Fibroblast of mammary gland (primary cell): ENCODE measurements around the gene RNF19B.

ENCODE experiments used
- DNase-seq: peaks from one replicate; pipeline ENCODE4 v3.0.0-alpha.2; 2010; ENCODE audit warnings: low read depth
- H3K4me3 ChIP-seq: 2 replicates; pipeline ENCODE4 v1.5.1; 2011; ENCODE audit warnings: low read depth, mild to moderate bottlenecking, low read length, moderate library complexity; ENCODE audit not compliant: control insufficient read depth
- TF ChIP-seq, protein P1 (sequence below): conservative IDR thresholded peaks from 2 replicates; pipeline ENCODE4 v1.5.1; 2011; ENCODE audit warnings: low read depth, low read length, inconsistent platforms; ENCODE audit not compliant: control insufficient read depth, insufficient read depth

RNF19B gene

DNA sequence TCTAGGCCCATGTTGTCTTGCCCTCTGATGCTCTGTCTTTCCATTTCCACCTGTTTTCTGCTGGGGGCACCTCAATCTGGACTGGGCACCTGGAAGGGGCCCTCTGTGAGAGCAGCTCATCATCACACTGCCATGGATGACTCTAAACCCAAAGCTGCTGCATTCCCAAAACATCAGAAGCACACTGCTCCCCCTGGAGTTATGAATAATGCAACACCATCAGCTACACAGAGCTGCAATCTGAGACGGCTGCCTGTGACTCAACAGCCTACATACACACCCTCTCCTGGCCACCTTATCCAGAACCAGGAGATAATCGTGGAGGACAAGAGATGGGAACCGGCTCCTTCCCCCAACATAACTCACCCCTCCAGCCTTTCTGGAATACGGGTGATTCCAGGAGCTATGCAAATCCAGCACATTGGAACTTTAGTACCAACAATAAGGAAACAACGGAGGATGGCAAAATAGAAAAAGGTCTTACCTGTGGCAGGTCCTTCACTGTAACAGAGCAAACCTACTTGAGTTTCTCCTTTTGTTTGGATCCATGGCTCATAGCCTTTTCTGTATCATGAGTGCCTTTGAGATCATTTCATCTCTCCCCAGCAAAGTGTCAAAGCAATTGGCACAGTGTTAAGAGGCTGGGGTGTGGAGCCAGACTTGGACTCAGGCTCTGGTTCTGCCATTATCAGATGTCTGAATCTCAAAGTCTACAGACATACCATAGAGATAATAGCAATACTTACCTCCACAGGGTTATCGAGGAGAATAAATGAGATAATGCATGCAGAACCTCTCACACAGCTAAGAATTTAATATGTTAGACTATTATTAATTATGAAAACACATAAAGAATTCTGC, 42.8 kb upstream of the RNF19B start:
- TF ChIP-seq, protein P1, sequence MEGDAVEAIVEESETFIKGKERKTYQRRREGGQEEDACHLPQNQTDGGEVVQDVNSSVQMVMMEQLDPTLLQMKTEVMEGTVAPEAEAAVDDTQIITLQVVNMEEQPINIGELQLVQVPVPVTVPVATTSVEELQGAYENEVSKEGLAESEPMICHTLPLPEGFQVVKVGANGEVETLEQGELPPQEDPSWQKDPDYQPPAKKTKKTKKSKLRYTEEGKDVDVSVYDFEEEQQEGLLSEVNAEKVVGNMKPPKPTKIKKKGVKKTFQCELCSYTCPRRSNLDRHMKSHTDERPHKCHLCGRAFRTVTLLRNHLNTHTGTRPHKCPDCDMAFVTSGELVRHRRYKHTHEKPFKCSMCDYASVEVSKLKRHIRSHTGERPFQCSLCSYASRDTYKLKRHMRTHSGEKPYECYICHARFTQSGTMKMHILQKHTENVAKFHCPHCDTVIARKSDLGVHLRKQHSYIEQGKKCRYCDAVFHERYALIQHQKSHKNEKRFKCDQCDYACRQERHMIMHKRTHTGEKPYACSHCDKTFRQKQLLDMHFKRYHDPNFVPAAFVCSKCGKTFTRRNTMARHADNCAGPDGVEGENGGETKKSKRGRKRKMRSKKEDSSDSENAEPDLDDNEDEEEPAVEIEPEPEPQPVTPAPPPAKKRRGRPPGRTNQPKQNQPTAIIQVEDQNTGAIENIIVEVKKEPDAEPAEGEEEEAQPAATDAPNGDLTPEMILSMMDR: peak; percentile 78
- peak; percentile 95 for DNase-seq
- no peak overlapping the region for H3K4me3 ChIP-seq

GRCh38 chr1:33005838-33006421, 41.3 kb upstream of the RNF19B start:
- no peak overlapping the region for H3K4me3 ChIP-seq
- DNase-seq: no peak
- TF ChIP-seq, protein P1: no peak

GRCh38 chr1:33005117-33005837, 40.7 kb upstream of the RNF19B start:
- no peak for DNase-seq
- TF ChIP-seq, protein P1: no peak

GRCh38 chr1:33004613-33005012, 40.0 kb upstream of the RNF19B start:
- TF ChIP-seq, protein P1: no peak
- peak; percentile 65 for DNase-seq
- no peak overlapping the region for H3K4me3 ChIP-seq

More at GRCh38 chr1:33005117-33005837, 40.7 kb upstream of the RNF19B start:
- H3K4me3 ChIP-seq: no peak overlapping the region

- TF ChIP-seq, protein P1: no peak
- H3K4me3 ChIP-seq: no peak overlapping the region
- no peak for DNase-seq
Measured at GRCh38 chr1:33003657-33004056, 39.0 kb upstream of the RNF19B start.

- TF ChIP-seq, protein P1: no peak
- no peak for DNase-seq
- no peak overlapping the region for H3K4me3 ChIP-seq
Measured at GRCh38 chr1:33002006-33002405, 37.4 kb upstream of the RNF19B start.
